Thoracic aorta (tissue), 2 donors: ENCODE data around the gene TENM4. TPM values are rescaled to one million over a fixed set of nuclear protein-coding genes. Genes with fewer than 3 reads are reported as not detected.

ENCODE experiments used
- ATAC-seq: fragments of 150-250 bp; one replicate; pipeline ENCODE4 v1.8.0; 2017; ENCODE audit warnings: low read depth; ENCODE audit not compliant: insufficient number of reproducible peaks, low FRiP score
- DNase-seq: peaks from one replicate; pipeline ENCODE4 v3.0.0-alpha.2; 2020; ENCODE audit warnings: low spot score
- H3K27ac ChIP-seq, 2 donors: fragments of 200-600 bp; sonication (generic); 1 replicate in 1 of 2; 2 replicates in 1 of 2; pipeline ENCODE4 v1.5.1; 2016; ENCODE audit warnings: mild to moderate bottlenecking in 2 of 2, moderate library complexity in 2 of 2
- H3K27me3 ChIP-seq: fragments of 200-600 bp; sonication (generic); replicated peaks from 2 replicates; pipeline ENCODE4 v1.6.0; 2016; ENCODE audit warnings: mild to moderate bottlenecking; ENCODE audit not compliant: insufficient read depth
- H3K36me3 ChIP-seq: fragments of 200-600 bp; sonication (generic); one replicate; pipeline ENCODE4 v1.5.1; 2016
- H3K4me1 ChIP-seq, 2 donors: fragments of 200-600 bp; sonication (generic); 1 replicate in 1 of 2; 2 replicates in 1 of 2; pipeline versions ENCODE4 v1.5.1 to v1.6.0; 2016; ENCODE audit warnings: low read depth in 2 of 2, mild to moderate bottlenecking in 1 of 2; ENCODE audit not compliant: control insufficient read depth in 1 of 2
- H3K4me3 ChIP-seq: fragments of 200-600 bp; sonication (generic); 2 replicates; pipeline ENCODE4 v1.5.1; 2016; ENCODE audit warnings: mild to moderate bottlenecking
- H3K9me3 ChIP-seq: fragments of 200-600 bp; sonication (generic); 2 replicates; pipeline ENCODE4 v1.5.1; 2016
- CTCF ChIP-seq: fragments of 200-600 bp; sonication (generic); IDR thresholded peaks from one replicate; pipeline ENCODE4 v1.5.1; 2019; ENCODE audit warnings: antibody characterized with exemption
- total RNA-seq, 2 donors: library from RNA; depleted of rRNA; stranded (reverse); fragments of >200 nt; gene quantifications; one replicate each; pipeline versions ENCODE4 v1.1.0 to v1.2.3, GENCODE V29; 2016

The TENM4 gene
- total RNA-seq, 2 donors from 2014 or later = 6.1 to 13.3 TPM

DNA sequence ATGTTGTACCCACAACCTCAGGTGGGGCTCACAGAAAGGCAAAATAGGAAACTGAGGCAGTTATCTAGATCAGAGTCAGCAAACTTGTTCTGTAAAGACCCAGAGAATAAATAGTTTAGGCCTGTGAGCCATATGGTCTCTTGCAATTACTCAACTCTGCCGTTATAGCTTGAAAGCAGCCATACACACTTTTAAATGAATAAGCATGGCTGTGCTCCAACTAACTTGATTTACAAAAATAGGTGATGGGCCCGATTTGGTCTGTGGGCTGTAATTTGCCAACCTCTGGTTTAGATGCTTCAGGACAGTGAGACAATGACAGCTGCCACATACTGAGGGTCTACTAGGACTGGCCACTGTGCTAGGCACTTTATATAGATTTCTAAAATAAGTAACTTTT lies 667.3 kb downstream of the TENM4 start:
- H3K4me3 ChIP-seq = no peak overlapping the region
- ATAC-seq (no peak), DNase-seq (no peak)
- no peaks in the 10 kb centered on the region for H3K9me3 ChIP-seq
- no peaks in the 10 kb centered on the region for H3K4me1 ChIP-seq
- no peak overlapping the region for H3K27ac ChIP-seq
- no peaks in the 10 kb centered on the region for H3K36me3 ChIP-seq
- H3K27me3 ChIP-seq = no peaks in the 10 kb centered on the region
- no peak for TF ChIP-seq CTCF

- ATAC-seq = no peak
- no peaks in the 10 kb centered on the region for H3K27me3 ChIP-seq
- H3K36me3 ChIP-seq = no peaks in the 10 kb centered on the region
- no peak for DNase-seq
- TF ChIP-seq CTCF = no peak
- no peak overlapping the region for H3K27ac ChIP-seq
- H3K4me1 ChIP-seq = no peaks in the 10 kb centered on the region
- no peaks in the 10 kb centered on the region for H3K9me3 ChIP-seq
- no peak overlapping the region for H3K4me3 ChIP-seq
Measured at GRCh38 chr11:78773077-78773476, 667.8 kb downstream of the TENM4 start.

DNA sequence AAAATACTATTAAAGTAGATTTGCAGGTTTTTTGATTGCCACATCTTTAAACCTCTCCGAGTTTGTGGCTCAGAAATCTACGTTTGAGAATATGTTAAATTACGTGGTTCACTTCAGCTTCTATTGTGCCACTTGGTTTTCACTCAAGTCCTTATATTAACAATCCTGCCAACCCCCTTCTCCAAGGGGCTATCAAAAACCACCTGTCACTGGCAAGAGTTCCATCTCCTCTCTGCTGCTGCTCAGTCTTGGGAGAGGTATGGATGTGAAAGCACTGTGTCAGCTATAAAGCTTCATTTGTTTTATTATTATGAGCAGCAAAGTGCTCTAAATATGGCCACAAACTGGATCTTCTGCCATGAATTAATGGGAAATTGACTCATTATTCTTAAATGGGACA lies 668.6 kb downstream of the TENM4 start:
- Histone ChIP-seq H3K9me3 (no peaks in the 10 kb centered on the region), H3K27me3 (no peaks in the 10 kb centered on the region), H3K4me3 (no peak overlapping the region), H3K27ac (no peak overlapping the region), H3K36me3 (no peaks in the 10 kb centered on the region), H3K4me1 (no peaks in the 10 kb centered on the region)
- no peak for DNase-seq
- ATAC-seq = no peak
- TF ChIP-seq CTCF = no peak

- Histone ChIP-seq H3K36me3 (no peaks in the 10 kb centered on the region), H3K4me3 (no peak overlapping the region), H3K27ac (no peak overlapping the region), H3K27me3 (no peaks in the 10 kb centered on the region), H3K4me1 (no peaks in the 10 kb centered on the region), H3K9me3 (no peaks in the 10 kb centered on the region)
- DNase-seq (no peak), ATAC-seq (no peak)
- no peak for TF ChIP-seq CTCF
Measured at GRCh38 chr11:78770931-78771330, 669.9 kb downstream of the TENM4 start.

DNA sequence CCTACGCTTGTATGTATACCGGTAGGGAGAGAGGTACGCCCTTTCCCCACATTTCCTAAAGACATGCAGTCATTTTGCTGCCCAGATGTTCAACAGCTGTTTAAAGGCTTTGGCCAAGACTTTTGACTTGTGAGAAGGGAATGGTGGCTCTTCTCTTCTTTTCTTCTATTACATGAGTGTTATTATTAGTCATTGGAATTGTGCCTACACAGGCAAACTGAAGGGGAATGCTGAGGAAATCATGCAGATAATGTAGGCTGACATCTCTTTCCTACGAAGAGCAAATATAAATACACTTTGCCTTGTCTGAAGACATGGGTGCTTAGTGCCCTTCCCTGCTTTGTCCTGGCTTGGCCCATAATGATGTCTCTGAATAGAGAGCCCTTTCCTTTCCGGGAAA lies 671.9 kb downstream of the TENM4 start:
- no peak for ATAC-seq
- Histone ChIP-seq H3K27me3 (no peaks in the 10 kb centered on the region), H3K9me3 (no peaks in the 10 kb centered on the region)

More for the DNA sequence above, 671.9 kb downstream of the TENM4 start:
- DNase-seq = no peak
- H3K4me1 ChIP-seq = no peaks in the 10 kb centered on the region
- H3K36me3 ChIP-seq = no peaks in the 10 kb centered on the region
- no peak overlapping the region for H3K27ac ChIP-seq
- H3K4me3 ChIP-seq = no peak overlapping the region
- TF ChIP-seq CTCF = no peak
